Myocyte (in vitro differentiated cells): ENCODE data around the gene C6orf141. TPM values are rescaled to one million over a fixed set of nuclear protein-coding genes. Genes with fewer than 3 reads are reported as not detected.
"Not testable (repeated sequence)": the region's sequence is repeated elsewhere in the genome, so short reads cannot be mapped to it uniquely, and the experiment has no call there.

Source experiments
- DNase-seq: peaks from one replicate; pipeline ENCODE4 v3.0.0-alpha.2; 2012; ENCODE audit warnings: low read depth
- total RNA-seq: library from RNA; depleted of rRNA; stranded (reverse); fragments of >200 nt; gene quantifications from 2 replicates; pipeline ENCODE4 v1.2.3, GENCODE V29; 2014

Gene C6orf141
- total RNA-seq, 1 donor from 2014 or later, result 0.08 TPM

DNA sequence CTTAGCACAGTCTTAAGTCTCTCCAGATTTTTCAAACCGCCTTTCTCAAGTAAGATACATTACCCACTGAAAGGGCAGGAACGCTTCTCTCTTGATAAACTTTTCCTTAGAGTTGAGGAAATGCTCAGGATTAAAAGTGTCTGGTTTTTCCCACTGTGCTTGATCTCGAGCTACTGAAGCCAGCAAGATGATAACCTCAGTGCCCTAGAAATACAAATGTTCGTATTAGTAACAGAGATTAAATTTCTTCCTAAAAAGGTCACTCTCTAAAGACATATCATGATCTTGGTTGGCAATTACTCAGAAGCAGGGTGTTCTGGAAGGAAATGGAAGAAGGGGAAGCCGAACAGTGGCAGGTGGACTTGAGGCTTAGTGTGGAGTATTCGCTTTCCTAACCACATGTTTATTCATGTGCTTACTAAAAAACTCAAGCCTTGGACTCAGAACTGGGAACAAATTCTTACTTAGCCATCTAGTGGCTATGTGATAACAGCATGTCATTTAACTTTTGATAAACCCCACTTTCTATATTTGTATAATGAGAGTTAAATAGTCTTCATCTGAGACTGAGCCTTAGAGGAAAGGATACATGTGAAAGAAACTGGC is 20.1 kb downstream of the C6orf141 start:
- peak; percentile 66 for DNase-seq

DNA sequence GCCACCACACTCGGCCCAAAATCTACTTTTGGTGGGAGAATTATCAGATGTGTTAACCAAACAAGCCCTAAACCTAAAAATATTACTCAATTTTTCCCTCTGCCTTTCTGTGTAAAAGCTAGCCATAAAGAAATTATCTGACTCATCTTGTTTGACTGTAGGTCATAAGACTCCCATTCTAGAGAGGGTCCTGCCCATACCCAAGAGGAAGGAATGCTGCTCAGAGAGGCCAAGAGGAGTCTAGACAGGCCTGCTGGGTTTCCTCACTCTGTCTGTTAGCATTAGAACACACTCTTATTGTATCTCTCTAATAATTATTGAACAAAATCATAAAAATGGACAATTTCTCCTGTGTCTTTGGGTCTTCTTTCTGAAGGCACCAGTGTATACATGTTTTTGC is 26.1 kb downstream of the C6orf141 start:
- no peak for DNase-seq

DNA sequence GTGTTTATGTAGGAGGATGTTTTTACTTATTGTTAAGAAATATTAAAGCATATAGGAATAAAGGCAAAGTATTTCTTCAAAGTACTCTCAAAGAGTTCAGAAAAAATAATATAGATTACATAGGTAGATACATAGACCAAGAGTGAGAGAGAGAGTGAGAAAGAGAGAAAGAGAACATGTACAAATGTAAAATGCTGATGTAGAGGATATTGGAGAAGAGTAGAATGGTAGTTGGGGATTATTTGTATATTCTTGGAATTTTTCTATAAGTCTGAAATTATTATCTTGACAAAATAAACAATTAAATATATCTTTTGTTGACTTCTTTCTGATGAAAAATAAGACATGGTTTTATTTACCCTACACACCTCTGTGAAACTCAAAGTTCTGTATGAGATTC is 29.2 kb downstream of the C6orf141 start:
- DNase-seq, result no peak

DNA sequence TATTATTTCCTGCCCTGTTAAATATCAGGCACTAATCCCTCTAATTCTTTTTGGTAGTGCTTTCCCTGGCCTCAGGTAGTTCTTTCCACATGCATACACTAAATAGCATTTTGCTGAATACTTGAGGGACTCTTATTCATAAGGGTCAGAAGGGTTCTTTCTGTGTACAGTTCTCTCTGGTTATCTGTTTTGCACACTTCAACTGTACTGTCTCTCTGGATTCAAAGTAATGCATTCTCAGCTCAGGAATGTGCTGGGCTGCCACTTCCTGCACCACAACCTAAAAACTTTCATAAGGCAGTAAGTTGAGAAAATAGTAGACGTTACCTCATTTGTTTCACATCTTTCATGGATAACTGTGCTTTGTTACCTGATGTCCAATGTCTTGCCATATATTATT is 32.1 kb downstream of the C6orf141 start:
- DNase-seq, result no peak

DNA sequence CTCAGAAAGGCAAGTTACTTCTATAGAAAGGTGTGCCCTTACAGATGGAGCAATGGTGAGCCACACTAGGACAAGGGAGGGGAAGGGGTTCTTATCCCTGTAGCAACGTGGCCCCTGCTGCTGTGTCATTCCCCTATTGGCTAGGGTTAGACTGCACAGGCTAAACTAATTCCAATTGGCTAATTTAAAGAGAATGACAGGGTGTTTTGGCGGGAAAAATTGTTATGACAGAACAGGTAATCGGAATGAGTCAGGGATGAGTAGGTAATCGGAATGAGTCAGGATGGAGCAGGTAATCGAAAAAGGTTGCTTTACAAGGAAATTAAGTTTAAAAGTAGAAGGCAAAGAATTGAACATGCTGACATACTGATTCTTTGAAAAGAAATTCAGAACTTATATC is 36.8 kb downstream of the C6orf141 start:
- not testable (repeated sequence) for DNase-seq

Other genes with a start within 250 kb of the C6orf141 start
- 14.8 and 16.3 TPM in 2 replicates for gene MMUT, start 87.4 kb upstream of the C6orf141 start, total RNA-seq
- gene CENPQ, start 87.3 kb upstream of the C6orf141 start, total RNA-seq, result 5.3 and 5.5 TPM in 2 replicates
- not detected in 2 replicates for gene GLYATL3, start 50.7 kb upstream of the C6orf141 start, total RNA-seq
- not detected in 2 replicates for gene RHAG, start 86.2 kb downstream of the C6orf141 start, total RNA-seq
- gene CRISP2, start 162.9 kb downstream of the C6orf141 start, total RNA-seq, result not detected in 2 replicates
- gene CRISP3, start 193.7 kb downstream of the C6orf141 start, total RNA-seq, result not detected in 2 replicates
- not detected in 2 replicates for gene PGK2, start 236.6 kb downstream of the C6orf141 start, total RNA-seq